HEK293 (cell line): Measurements from ENCODE around the gene NRF1.

Experiments used
- KLF16 ChIP-seq: fragments of 450-650 bp; formaldehyde crosslinking; IDR thresholded peaks from 2 replicates; pipeline ENCODE4 v1.5.1; 2017; ENCODE audit warnings: missing biosample characterization, missing genetic modification characterization
- ZBTB7A ChIP-seq: fragments of 450-650 bp; formaldehyde crosslinking; IDR thresholded peaks from 2 replicates; pipeline ENCODE4 v1.5.1; 2016; ENCODE audit warnings: low read depth, missing biosample characterization, missing genetic modification characterization
- ZNF624 ChIP-seq: fragments of 450-650 bp; formaldehyde crosslinking; IDR thresholded peaks from 2 replicates; pipeline ENCODE4 v1.5.1; 2017; ENCODE audit warnings: missing biosample characterization, missing genetic modification characterization
- TF ChIP-seq, protein P1 (sequence below): fragments of 450-650 bp; formaldehyde crosslinking; IDR thresholded peaks from 2 replicates; pipeline ENCODE4 v1.5.1; 2016; ENCODE audit warnings: missing biosample characterization, missing genetic modification characterization
- TF ChIP-seq, protein P2 (sequence below): fragments of 450-650 bp; IDR thresholded peaks from 2 replicates; pipeline ENCODE4 v1.5.1; 2018; ENCODE audit warnings: missing biosample characterization, mild to moderate bottlenecking, missing genetic modification characterization
- TF ChIP-seq, protein P3 (sequence below): fragments of 450-650 bp; formaldehyde crosslinking; IDR thresholded peaks from 2 replicates; pipeline ENCODE4 v1.5.1; 2016; ENCODE audit warnings: missing biosample characterization, missing genetic modification characterization

DNA sequence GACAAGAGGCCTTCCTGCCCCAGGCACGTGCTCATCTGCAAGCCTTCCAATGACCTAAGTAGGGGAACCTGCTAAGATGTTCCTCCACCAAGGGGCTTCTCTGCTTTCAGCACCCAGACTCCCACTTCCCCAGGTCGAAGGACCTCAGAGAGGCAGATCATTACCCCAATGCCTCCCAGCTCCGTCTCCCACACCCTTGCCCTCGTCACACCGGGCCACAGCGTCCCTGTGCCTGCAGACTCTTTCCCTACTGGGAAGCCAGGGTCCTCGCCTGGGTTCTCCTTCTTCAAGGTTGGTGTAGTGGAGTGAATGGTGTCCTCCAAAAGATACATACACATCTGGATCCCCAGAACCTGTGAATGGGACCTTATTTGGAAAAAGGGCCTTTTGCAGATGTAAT, 189.4 kb downstream of the NRF1 start:
- TF ChIP-seq, protein P1, sequence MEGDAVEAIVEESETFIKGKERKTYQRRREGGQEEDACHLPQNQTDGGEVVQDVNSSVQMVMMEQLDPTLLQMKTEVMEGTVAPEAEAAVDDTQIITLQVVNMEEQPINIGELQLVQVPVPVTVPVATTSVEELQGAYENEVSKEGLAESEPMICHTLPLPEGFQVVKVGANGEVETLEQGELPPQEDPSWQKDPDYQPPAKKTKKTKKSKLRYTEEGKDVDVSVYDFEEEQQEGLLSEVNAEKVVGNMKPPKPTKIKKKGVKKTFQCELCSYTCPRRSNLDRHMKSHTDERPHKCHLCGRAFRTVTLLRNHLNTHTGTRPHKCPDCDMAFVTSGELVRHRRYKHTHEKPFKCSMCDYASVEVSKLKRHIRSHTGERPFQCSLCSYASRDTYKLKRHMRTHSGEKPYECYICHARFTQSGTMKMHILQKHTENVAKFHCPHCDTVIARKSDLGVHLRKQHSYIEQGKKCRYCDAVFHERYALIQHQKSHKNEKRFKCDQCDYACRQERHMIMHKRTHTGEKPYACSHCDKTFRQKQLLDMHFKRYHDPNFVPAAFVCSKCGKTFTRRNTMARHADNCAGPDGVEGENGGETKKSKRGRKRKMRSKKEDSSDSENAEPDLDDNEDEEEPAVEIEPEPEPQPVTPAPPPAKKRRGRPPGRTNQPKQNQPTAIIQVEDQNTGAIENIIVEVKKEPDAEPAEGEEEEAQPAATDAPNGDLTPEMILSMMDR (tag by site-specific recombination) = no peak
- TF ChIP-seq ZBTB7A (no peak), ZNF624 (tag by site-specific recombination) (no peak), KLF16 (tag by site-specific recombination) (no peak)
- TF ChIP-seq, protein P2, sequence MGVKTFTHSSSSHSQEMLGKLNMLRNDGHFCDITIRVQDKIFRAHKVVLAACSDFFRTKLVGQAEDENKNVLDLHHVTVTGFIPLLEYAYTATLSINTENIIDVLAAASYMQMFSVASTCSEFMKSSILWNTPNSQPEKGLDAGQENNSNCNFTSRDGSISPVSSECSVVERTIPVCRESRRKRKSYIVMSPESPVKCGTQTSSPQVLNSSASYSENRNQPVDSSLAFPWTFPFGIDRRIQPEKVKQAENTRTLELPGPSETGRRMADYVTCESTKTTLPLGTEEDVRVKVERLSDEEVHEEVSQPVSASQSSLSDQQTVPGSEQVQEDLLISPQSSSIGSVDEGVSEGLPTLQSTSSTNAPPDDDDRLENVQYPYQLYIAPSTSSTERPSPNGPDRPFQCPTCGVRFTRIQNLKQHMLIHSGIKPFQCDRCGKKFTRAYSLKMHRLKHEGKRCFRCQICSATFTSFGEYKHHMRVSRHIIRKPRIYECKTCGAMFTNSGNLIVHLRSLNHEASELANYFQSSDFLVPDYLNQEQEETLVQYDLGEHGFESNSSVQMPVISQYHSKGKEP (tag by site-specific recombination) = no peak
- TF ChIP-seq, protein P3, sequence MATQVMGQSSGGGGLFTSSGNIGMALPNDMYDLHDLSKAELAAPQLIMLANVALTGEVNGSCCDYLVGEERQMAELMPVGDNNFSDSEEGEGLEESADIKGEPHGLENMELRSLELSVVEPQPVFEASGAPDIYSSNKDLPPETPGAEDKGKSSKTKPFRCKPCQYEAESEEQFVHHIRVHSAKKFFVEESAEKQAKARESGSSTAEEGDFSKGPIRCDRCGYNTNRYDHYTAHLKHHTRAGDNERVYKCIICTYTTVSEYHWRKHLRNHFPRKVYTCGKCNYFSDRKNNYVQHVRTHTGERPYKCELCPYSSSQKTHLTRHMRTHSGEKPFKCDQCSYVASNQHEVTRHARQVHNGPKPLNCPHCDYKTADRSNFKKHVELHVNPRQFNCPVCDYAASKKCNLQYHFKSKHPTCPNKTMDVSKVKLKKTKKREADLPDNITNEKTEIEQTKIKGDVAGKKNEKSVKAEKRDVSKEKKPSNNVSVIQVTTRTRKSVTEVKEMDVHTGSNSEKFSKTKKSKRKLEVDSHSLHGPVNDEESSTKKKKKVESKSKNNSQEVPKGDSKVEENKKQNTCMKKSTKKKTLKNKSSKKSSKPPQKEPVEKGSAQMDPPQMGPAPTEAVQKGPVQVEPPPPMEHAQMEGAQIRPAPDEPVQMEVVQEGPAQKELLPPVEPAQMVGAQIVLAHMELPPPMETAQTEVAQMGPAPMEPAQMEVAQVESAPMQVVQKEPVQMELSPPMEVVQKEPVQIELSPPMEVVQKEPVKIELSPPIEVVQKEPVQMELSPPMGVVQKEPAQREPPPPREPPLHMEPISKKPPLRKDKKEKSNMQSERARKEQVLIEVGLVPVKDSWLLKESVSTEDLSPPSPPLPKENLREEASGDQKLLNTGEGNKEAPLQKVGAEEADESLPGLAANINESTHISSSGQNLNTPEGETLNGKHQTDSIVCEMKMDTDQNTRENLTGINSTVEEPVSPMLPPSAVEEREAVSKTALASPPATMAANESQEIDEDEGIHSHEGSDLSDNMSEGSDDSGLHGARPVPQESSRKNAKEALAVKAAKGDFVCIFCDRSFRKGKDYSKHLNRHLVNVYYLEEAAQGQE = no peak
